Heart left ventricle (tissue), 16 donors: ENCODE results near the gene BCKDHB. TPM values are rescaled to one million over a fixed set of nuclear protein-coding genes. Genes with fewer than 3 reads are reported as not detected.

Experiments
- ATAC-seq, 4 donors: fragments of 200-7000 bp; cut with Tn5 transposase; one replicate each; pipeline ENCODE4 v1.9.1; 2020 to 2022; ENCODE audit warnings: moderate library complexity in 4 of 4, mild to moderate bottlenecking in 3 of 4, moderate number of reproducible peaks in 1 of 4
- DNase-seq, 5 donors: peaks; one replicate each; pipeline ENCODE4 v3.0.0-alpha.2; 2020
- H3K27ac ChIP-seq, 12 donors: fragments of 200-600 bp; sonication (generic) in 4 of 12; one replicate each; pipeline versions ENCODE4 v1.5.0 to v1.8.0; 2016 to 2022; ENCODE audit warnings: mild to moderate bottlenecking in 2 of 12
- H3K27me3 ChIP-seq, 9 donors: fragments of 200-600 bp; sonication (generic) in 2 of 9; one replicate each; pipeline versions ENCODE4 v1.5.1 to v1.8.0; 2016 to 2022; ENCODE audit warnings: mild to moderate bottlenecking in 3 of 9
- H3K36me3 ChIP-seq, 9 donors: fragments of 200-600 bp; sonication (generic) in 2 of 9; one replicate each; pipeline versions ENCODE4 v1.5.0 to v1.8.0; 2018 to 2022; ENCODE audit warnings: mild to moderate bottlenecking in 2 of 9
- H3K4me1 ChIP-seq, 12 donors: fragments of 200-600 bp; sonication (generic) in 4 of 12; one replicate each; pipeline versions ENCODE4 v1.5.0 to v1.8.0; 2016 to 2022; ENCODE audit warnings: mild to moderate bottlenecking in 3 of 12
- H3K4me3 ChIP-seq, 12 donors: fragments of 200-600 bp; sonication (generic) in 4 of 12; one replicate each; pipeline versions ENCODE4 v1.5.0 to v1.8.0; 2017 to 2022; ENCODE audit warnings: mild to moderate bottlenecking in 9 of 12, moderate library complexity in 4 of 12
- H3K9me3 ChIP-seq, 12 donors: fragments of 200-600 bp; sonication (generic) in 4 of 12; one replicate each; pipeline versions ENCODE4 v1.5.0 to v1.8.0; 2016 to 2022; ENCODE audit warnings: mild to moderate bottlenecking in 1 of 12
- CTCF ChIP-seq, 12 donors: fragments of 200-600 bp; sonication (generic) in 4 of 12; IDR thresholded peaks; one replicate each; pipeline versions ENCODE4 v1.5.0 to v1.8.0; 2018 to 2022; ENCODE audit warnings: antibody characterized with exemption in 12 of 12, mild to moderate bottlenecking in 5 of 12
- POLR2A ChIP-seq, 2 donors: fragments of 450-650 bp; IDR thresholded peaks; one replicate each; pipeline ENCODE4 v1.6.1; 2017; ENCODE audit warnings: antibody characterized with exemption in 2 of 2, mild to moderate bottlenecking in 2 of 2, moderate library complexity in 2 of 2
- WGBS, 4 donors: extraction: QIAGEN DNeasy Blood & Tissue Kit in 2 of 4; methylation state at CpG; one replicate each; pipeline versions ENCODE4 v1.1.5 to v1.1.7; 2013 to 2018; 5-methylcytosine and 5-hydroxymethylcytosine counted together
- intact Hi-C, 10 donors: fragments of 100-400 bp; cut with DNase I; formaldehyde crosslinking; loops; one replicate each; pipeline versions ENCODE4 v1.11.1 to v1.14.2; 2022
- polyA plus RNA-seq, 2 donors: library from polyadenylated mRNA; stranded (reverse); fragments of 200-250 nt; gene quantifications; one replicate each; pipeline ENCODE4 v1.2.3, GENCODE V29; 2013
- total RNA-seq, 9 donors: library from RNA; depleted of rRNA in 2 of 9; stranded (reverse); fragments of >200 nt in 2 of 9; fragmentation: NEBNext Ultra II Directional in 3 of 9; extraction: Animal tissue kit (Norgen Biotek cat#: 25700) in 3 of 9; gene quantifications; one replicate each; pipeline versions ENCODE4 v1.1.0 to v1.2.4, GENCODE V29; 2016 to 2023
- donor health status: ischemic (EF 13 %, LVEDD 7.1; RV severe dilation, severe dysfunction).
- donor health status: healthy with polysubstance abuse.
- donor health status: DM: no; HTN: yes; CAD: no.
- donor health status: DM: no; HTN: no; CAD: no.
- donor health status: ischemic (EF 25% LVEDD 6.9; RV normal size, moderate dysfunction).
- donor health status: ischemic (EF 25% LVEDD 5.7; RV mildly dilated, moderate dysfunction).
- donor health status: healthy.
- donor health status: DM: yes; HTN: yes; CAD: no.
- donor health status: ischemic (EF 35%, LVEDD 5.7; RV mildly dilated, moderate dysfunction).
- donor health status: nonischemic (EF 11% LVEDD 7.7; RV severe dilation, severe dysfunction).
- donor health status: DM: yes; HTN: yes; CAD: no.
- donor health status: PGD.
- donor health status: ischemic (EF 29% LVEDD 5.4; RV normal size, mild dysfunction).
- donor health status: nonischemic (EF 23%, LVEDD 6.1; RV moderate dilation, normal function).

The BCKDHB gene
- total and polyA plus RNA-seq, 11 donors: 10.1 to 41.9 (median 27.6) TPM

GRCh38 chr6:80183019-80183795 lies 76.7 kb downstream of the BCKDHB start:
- intact Hi-C loops: no loop called here
- DNase-seq: no peak
- H3K27me3 ChIP-seq: no peaks in the 10 kb centered on the region
- no peak for TF ChIP-seq CTCF (IDR thresholded peaks at IDR 0.05)
- no peak for TF ChIP-seq POLR2A (IDR thresholded peaks at IDR 0.05)
- H3K9me3 ChIP-seq: peaks cover 0 to 13% (median 0%) of the 10 kb centered on the region in 12 donors
- WGBS, 4 donors: 92 to 93% (median 93%) methylated on average over 4 of the region's 4 CpGs
- no peaks in the 10 kb centered on the region for H3K4me1 ChIP-seq
- H3K4me3 ChIP-seq: no peak overlapping the region
- H3K36me3 ChIP-seq: no peaks in the 10 kb centered on the region
- ATAC-seq: no peak
- H3K27ac ChIP-seq: no peak overlapping the region

GRCh38 chr6:80185492-80185891 lies 79.0 kb downstream of the BCKDHB start:
- H3K27ac ChIP-seq: no peak overlapping the region

GRCh38 chr6:80186082-80186481 lies 79.6 kb downstream of the BCKDHB start:
- no peak for DNase-seq
- no peak overlapping the region for H3K27ac ChIP-seq
- WGBS, 4 donors: 70 to 93% (median 86%) methylated on average over 7 of the region's 7 CpGs

More at GRCh38 chr6:80185492-80185891, 79.0 kb downstream of the BCKDHB start:
- Histone ChIP-seq H3K36me3 (no peaks in the 10 kb centered on the region), H3K4me3 (no peak overlapping the region), H3K9me3 (peaks cover 0 to 13% (median 0%) of the 10 kb centered on the region in 12 donors), H3K27me3 (no peaks in the 10 kb centered on the region), H3K4me1 (no peaks in the 10 kb centered on the region)
- ATAC-seq (no peak), DNase-seq (no peak)
- intact Hi-C loops: no loop called here
- 94 to 97% (median 95%) methylated on average over 2 of the region's 2 CpGs for WGBS, 4 donors
- no peak for TF ChIP-seq CTCF (IDR thresholded peaks at IDR 0.05)
- TF ChIP-seq POLR2A (IDR thresholded peaks at IDR 0.05): no peak

More at GRCh38 chr6:80186082-80186481, 79.6 kb downstream of the BCKDHB start:
- ATAC-seq: no peak
- no peaks in the 10 kb centered on the region for H3K36me3 ChIP-seq
- peaks cover 0 to 13% (median 0%) of the 10 kb centered on the region in 12 donors for H3K9me3 ChIP-seq
- no peaks in the 10 kb centered on the region for H3K4me1 ChIP-seq
- no peaks in the 10 kb centered on the region for H3K27me3 ChIP-seq
- no peak for TF ChIP-seq POLR2A (IDR thresholded peaks at IDR 0.05)
- no peak for TF ChIP-seq CTCF (IDR thresholded peaks at IDR 0.05)
- no peak overlapping the region for H3K4me3 ChIP-seq
- intact Hi-C loops: no loop called here
